Ecto neural progenitor cell (in vitro differentiated cells): ENCODE results near the gene STYX.
"Not testable (repeated sequence)": the region's sequence is repeated elsewhere in the genome, so short reads cannot be mapped to it uniquely, and the experiment has no call there.

Experiments
- DNase-seq: peaks from one replicate; pipeline ENCODE4 v3.0.0-alpha.2; 2018; ENCODE audit warnings: low spot score

Gene STYX

GRCh38 chr14:52727509-52727908, 2.5 kb upstream of the STYX start:
- not testable (repeated sequence) for DNase-seq

- DNase-seq, result not testable (repeated sequence)
These were observed 931 bp upstream of the STYX start for GRCh38 chr14:52729035-52729434.

DNA sequence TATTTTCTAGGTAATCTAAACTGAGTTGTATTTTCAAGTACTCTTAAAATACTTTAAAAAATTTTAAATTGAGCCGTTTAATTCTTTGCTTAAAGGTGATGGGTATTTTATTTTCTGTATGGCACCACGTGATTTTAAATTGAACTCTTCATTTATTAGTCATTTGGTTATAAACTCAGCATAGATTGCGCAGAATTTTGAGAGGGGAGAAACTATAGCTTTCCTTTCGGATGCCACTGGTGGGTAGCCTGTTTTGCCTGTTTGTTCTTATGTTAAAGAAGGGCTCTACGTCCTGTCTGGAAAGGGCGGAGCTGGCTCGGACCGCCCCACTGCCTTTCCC, 411 bp upstream of the STYX start:
- DNase-seq, result no peak

DNA sequence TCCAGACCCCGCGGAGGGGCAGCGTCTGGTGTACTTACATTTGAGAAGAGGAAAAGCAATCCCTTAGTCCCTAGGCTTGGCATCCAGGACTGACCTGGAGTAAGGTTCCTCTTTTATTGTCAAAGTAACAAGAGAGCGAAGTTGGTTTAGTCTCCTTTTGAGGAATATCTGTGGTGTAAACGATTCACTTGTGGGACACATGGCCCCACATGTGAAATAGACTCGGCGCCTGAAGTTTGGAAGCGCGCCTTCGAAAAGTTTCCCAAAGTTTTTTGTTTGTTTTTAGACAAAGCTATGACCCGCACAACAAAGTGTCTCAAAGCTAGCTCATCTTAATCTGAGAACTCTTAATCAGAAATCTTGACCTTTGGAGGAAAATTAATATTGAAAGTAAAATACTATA, 744 bp downstream of the STYX start:
- no peak for DNase-seq

DNA sequence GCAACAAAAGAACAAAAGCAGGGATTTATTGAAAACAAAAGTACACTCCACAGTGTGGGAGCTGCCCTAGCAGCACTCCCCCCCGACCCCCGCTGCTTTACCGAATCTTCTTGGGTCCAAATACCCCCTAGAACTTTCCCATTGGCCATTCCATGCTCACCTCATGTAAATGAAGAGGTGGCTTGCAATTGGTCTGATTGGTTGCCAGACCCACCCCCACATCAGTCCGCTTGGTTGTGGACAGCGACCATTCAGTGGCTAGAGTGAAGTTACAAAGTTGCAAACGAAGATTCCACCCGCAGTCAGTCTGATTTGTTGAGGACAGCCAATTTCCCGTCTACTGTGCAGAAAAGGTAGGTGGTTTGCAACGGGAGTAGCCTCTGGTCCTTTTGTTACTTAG, 3.9 kb downstream of the STYX start:
- DNase-seq, result peak; percentile 44

- no peak for DNase-seq
These were observed 6.0 kb downstream of the STYX start for GRCh38 chr14:52735921-52736489.

GRCh38 chr14:52738409-52738808, 8.4 kb downstream of the STYX start:
- DNase-seq, result no peak

DNA sequence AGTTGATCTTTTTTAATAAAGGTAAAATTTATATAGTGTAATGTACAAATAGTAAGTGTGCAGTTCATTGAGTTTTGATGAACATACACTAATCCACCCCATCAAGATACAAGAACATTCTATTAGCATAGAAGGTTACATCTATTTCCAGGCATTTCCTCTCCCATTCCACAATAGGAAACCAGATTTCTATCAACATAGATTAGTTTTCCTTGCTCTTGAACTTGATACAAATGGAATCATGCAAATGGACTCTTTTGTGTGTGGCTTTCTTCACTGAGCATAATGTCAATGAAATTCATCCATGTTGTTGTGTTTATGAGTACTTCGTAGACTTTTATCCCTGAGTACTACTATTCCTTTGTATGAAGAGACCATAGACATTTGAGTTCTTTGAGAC, 10.8 kb downstream of the STYX start:
- no peak for DNase-seq

- no peak for DNase-seq
These were observed 11.9 kb downstream of the STYX start for GRCh38 chr14:52741865-52742264.

DNA sequence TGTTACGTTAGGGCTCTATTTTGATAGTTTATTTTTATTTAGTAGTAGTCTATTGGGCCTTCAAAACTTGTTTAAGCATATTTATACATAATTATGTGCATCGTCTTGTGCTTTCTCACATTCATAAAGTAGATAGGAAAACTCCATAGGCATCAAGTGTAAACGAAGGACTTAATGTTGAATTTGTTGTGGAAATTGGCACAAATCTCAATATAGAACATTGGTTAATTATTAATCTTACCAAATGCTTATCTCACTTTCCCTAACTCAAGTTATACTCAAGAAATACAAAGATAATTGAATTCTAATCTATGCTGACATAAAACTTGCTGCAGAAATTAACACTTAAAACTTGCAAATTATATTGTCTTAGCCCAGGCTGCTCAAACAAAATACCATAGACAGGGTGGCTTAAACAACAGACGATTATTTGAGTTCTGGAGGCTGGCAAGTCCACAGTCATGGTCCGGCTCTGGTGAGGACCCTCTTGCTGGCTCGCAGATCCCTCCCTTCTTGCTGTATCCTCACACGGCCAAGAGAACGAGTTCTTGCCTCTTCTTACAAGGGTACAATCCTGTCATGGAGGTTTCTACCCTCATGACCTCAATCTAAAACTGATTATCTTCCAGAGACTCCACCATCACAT, 18.8 kb downstream of the STYX start:
- no peak for DNase-seq

DNA sequence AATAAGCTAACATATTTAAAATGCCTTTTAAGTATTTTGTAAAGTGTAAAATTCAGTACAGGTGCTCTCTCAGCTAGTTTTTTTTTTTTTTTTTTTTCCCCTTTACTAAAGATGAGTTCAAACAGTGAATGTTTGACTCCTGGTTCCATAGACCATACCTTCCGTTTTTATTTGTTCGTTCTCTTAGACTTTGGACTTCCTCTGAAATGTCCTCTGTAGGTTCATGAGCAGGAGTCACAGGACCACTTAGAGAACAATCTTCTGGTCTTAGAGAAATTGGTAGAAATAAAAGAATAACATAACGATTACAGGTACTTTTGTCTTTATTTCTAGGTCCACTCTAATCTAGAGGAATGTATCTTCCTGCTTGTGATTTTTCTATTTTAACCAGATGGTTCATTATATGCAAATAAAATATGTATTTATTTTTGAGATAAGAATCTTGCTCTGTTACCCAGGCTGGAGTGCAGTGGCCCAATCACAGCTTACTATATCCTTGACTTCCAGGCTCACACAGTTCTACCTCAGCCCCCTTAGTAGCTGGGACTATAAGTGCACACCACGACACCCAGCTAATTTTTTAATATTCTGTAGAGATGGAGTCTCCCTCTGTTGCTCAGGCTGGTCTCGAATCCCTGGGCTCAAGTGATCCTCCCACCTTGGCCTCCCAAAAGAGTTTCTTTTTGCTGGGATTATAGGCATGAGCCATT, 25.8 kb downstream of the STYX start:
- DNase-seq, result no peak

DNA sequence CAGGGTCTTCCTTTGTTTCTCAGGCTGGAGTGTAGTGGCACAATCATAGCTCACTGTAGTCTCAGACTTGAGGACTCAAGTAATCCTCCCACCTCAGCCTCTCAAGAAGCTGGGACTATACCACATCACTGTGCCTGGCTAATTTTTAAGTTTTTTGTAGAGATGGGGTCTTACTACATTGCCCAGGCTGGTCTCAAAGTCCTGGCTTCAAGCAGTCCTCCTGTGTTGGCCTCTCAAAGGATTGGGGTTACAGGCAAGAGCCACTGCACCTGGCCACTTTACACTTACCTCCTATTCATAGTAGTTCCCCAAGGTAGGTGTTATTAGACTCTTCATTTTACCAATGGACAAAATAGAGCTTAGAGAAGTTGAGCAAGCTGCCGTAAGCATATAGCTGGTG, 29.2 kb downstream of the STYX start:
- no peak for DNase-seq

GRCh38 chr14:52762923-52763322, 33.0 kb downstream of the STYX start:
- not testable (repeated sequence) for DNase-seq

DNA sequence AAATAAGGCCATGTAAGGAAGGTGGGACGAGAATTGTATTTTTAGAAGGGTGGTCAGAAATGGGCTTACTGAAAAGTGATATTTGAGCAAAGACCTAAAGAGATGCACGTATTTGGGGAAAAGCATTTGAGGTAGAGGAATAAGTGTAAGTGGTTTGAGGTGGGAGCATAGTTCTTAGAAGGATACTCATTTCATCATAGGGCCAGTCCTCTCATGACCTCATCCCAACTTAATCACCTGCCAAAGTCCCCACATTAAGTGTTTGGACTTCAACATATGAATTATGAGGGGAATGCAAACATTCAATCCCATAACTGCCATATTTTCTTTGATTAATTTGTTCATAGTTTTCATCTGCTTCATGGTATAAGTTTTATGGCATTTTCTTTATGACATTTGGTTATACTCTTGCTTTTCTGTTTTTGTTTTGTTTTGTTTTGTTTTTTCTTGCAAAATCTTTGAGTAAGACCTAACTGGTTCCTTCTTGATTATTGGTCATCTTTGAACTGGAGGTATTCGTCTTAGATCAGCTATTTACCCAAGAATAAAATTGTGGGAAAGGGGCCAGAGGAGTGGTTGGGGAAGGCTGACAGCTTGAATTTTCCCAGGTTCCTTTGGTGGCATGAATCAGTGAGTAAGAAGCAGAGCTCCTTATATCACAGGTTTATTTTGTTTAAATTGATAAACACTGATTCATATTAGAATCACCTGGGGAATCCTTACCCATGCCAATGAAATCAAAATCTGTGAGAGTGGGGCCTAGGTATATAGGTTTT, 37.3 kb downstream of the STYX start:
- no peak for DNase-seq

- DNase-seq, result no peak
These were observed 39.9 kb downstream of the STYX start for GRCh38 chr14:52769887-52770286.

GRCh38 chr14:52776816-52777215, 46.9 kb downstream of the STYX start:
- no peak for DNase-seq

DNA sequence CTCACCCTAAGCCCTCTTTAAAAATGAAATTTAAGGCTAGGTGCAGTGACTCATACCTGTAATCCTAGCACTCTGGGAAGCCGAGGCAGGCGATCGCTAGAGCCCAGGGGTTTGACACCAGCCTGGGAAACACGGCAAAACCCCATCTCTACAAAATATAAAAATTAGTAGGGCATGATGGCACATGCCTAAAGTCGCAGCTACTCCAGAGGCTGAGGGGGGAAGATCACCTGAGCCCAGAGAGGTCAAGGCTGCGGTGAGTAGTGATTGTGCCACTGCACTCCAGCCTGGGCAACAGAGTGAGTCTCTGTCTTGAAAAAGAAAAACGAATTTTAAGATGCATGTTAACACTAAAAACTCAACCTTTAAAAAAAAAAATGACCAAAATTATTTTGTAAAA, 48.7 kb downstream of the STYX start:
- DNase-seq, result no peak

DNA sequence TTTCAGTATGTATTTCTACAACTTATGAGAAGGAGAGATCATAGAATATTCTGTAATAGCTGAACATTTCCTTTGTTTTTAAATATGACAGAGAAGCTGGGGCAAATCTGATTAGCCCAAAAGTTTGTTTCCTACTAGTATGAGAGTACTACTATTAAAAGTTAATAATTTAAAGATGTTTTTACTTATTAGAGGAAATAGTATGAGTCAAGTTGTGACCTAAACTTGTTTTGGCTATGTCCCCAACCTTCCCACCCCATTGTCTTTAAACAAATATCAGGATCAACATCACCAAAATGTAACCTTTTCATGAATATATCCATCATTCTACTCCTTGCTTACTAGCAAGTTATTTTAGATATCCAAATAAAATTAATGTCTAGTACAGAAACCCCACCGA, 50.9 kb downstream of the STYX start:
- no peak for DNase-seq

DNA sequence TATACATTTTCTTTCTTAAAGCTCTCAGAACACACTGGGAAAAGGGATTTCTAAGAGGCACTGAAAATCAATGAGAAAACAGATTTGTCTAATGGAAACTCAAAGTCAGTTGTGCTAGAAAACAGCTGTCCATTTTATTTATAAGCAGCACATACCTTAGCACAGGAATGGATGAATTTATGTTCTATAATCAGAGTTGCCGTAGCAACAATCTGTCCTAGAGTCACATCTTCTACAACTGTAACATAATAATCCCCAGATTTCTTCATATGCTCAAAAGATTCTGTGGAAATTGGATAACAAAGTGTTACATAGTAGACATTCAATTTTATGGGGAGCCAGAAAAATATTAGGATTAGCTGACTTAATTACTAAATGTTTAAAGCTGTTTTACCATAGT, 51.7 kb downstream of the STYX start:
- DNase-seq, result no peak

- no peak for DNase-seq
These were observed 53.2 kb downstream of the STYX start for GRCh38 chr14:52783206-52783605.

DNA sequence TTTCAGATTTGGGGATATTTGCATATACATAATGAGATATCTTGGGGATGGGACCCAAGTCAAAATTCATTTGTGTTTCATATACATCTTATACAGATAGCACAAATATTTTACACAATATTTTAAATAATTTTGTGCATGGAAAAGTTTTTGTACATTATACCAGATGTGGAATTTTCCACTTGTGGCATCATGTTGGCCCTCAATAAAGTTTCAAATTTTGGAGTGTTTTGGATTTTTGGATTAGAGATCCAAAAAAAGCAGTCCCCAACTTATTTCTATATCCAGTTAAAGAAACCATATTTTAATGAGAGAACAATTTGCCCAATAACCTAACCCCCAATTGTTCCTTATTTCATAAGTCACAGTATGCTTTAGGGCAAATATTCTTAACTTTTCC, 56.9 kb downstream of the STYX start:
- DNase-seq, result no peak

DNA sequence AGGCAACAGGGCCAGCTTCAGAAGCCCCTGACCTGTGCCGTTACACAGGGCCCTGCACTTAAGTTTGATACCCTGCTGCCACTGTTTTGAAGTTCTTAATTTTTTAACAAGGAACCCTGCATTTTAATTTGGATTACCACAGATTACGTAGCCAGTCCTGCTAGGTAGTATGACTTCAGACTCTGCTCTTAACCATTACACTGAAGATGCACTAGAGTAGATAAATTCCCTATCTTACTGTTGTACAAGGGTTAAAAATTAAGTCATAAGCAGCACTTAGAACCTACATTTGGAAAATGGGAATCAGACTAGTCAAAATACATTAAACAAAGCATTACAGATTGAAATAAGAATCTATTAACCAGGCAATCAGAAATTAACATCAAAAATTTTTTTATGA, 59.2 kb downstream of the STYX start:
- DNase-seq, result no peak
